DMS153 (cell line): ENCODE measurements around the gene RNU7-1.
"Not testable (repeated sequence)": the region's sequence is repeated elsewhere in the genome, so short reads cannot be mapped to it uniquely, and the experiment has no call there.

Source experiments
- DNase-seq: peaks from one replicate; lab custom pipeline; 2025; lab: John Stamatoyannopoulos, UW

RNU7-1 gene

GRCh38 chr12:6943722-6944380, at the start of gene RNU7-1, which contains the start of gene C12orf57:
Gene RNU7-1 (plus strand): TSS chr12:6943816.
Gene C12orf57 (plus strand): TSS chr12:6944022. CDS start chr12:6944122, 100 bp downstream.
- peak; percentile 94 for DNase-seq

- no peak for DNase-seq
Measured at GRCh38 chr12:6894321-6894720, 49.3 kb upstream of the RNU7-1 start.

GRCh38 chr12:6896846-6897435, 46.7 kb upstream of the RNU7-1 start:
- no peak for DNase-seq

- DNase-seq = no peak
Measured at GRCh38 chr12:6899427-6899826, 44.2 kb upstream of the RNU7-1 start.

GRCh38 chr12:6899837-6900519, 43.6 kb upstream of the RNU7-1 start:
- peak; percentile 75 for DNase-seq

GRCh38 chr12:6902448-6902847, 41.2 kb upstream of the RNU7-1 start:
- DNase-seq = no peak

- DNase-seq = no peak
Measured at GRCh38 chr12:6903722-6904121, 39.9 kb upstream of the RNU7-1 start.

GRCh38 chr12:6904280-6905276, 39.0 kb upstream of the RNU7-1 start, which contains the start of gene LRRC23:
Gene LRRC23 (plus strand): TSS chr12:6904822. CDS start chr12:6905634, 812 bp downstream.
- DNase-seq = peak; percentile 97

- DNase-seq = no peak
Measured at GRCh38 chr12:6905414-6906040, 38.1 kb upstream of the RNU7-1 start.

- DNase-seq = not testable (repeated sequence)
Measured at GRCh38 chr12:6908141-6908540, 35.5 kb upstream of the RNU7-1 start.

- no peak for DNase-seq
Measured at GRCh38 chr12:6909421-6910145, 34.0 kb upstream of the RNU7-1 start.

- DNase-seq = no peak
Measured at GRCh38 chr12:6912164-6912935, 31.3 kb upstream of the RNU7-1 start.

- no peak for DNase-seq
Measured at GRCh38 chr12:6914246-6914946, 29.2 kb upstream of the RNU7-1 start, which contains the start of gene ENO2. Gene ENO2 (plus strand): TSS chr12:6914580. CDS start chr12:6915833, 1,253 bp downstream.

- peak; percentile 35 for DNase-seq
Measured at GRCh38 chr12:6914947-6915788, 28.4 kb upstream of the RNU7-1 start.

- DNase-seq = no peak
Measured at GRCh38 chr12:6915789-6916285, 27.8 kb upstream of the RNU7-1 start.

GRCh38 chr12:6916426-6917200, 27.0 kb upstream of the RNU7-1 start:
- no peak for DNase-seq
